Measurements from ENCODE around the gene IL36A.

GRCh38 chr2:112967023-112967422 is 38.2 kb upstream of the IL36A start:
- TF ChIP-seq CTCF (IDR thresholded peaks at IDR 0.05) (no peak), POLR2A (IDR thresholded peaks at IDR 0.05) (no peak)

Data from Peyer's patch (tissue), 4 donors.